Spleen (tissue), 11 donors: ENCODE data around the gene SNF8. TPM values are rescaled to one million over a fixed set of nuclear protein-coding genes. Genes with fewer than 3 reads are reported as not detected.
A peak's percentile ranks its signal among the peaks of the same experiment; 100 is the strongest.

Experiments
- DNase-seq: peaks from one replicate; pipeline ENCODE4 v3.0.0-alpha.2; 2020
- H3K27ac ChIP-seq, 8 donors: fragments of 200-600 bp; sonication (generic) in 7 of 8; 1 replicate in 4 of 8; 2 replicates in 4 of 8; pipeline versions ENCODE4 v1.5.0 to v1.8.0; 2016 to 2021; ENCODE audit warnings: inconsistent platforms in 4 of 8, mild to moderate bottlenecking in 4 of 8, moderate library complexity in 1 of 8
- H3K27me3 ChIP-seq, 7 donors: fragments of 200-600 bp; sonication (generic) in 6 of 7; replicated peaks in 1 of 7; 1 replicate in 4 of 7; 2 replicates in 3 of 7; pipeline versions ENCODE4 v1.5.0 to v1.8.0; 2016 to 2021; ENCODE audit warnings: inconsistent platforms in 3 of 7, mild to moderate bottlenecking in 1 of 7
- H3K36me3 ChIP-seq, 6 donors: fragments of 200-600 bp; sonication (generic) in 5 of 6; 1 replicate in 4 of 6; 2 replicates in 2 of 6; pipeline versions ENCODE4 v1.5.0 to v1.8.0; 2016 to 2021; ENCODE audit warnings: inconsistent platforms in 2 of 6
- H3K4me1 ChIP-seq, 6 donors: fragments of 200-600 bp; sonication (generic) in 5 of 6; 1 replicate in 3 of 6; 2 replicates in 3 of 6; pipeline versions ENCODE4 v1.5.0 to v1.8.0; 2016 to 2021; ENCODE audit warnings: inconsistent platforms in 3 of 6
- H3K4me3 ChIP-seq, 8 donors: fragments of 200-600 bp; sonication (generic) in 7 of 8; 1 replicate in 4 of 8; 2 replicates in 4 of 8; pipeline versions ENCODE4 v1.5.0 to v1.8.0; 2016 to 2021; ENCODE audit warnings: inconsistent platforms in 4 of 8, mild to moderate bottlenecking in 4 of 8, moderate library complexity in 2 of 8
- H3K9me3 ChIP-seq, 8 donors: fragments of 200-600 bp; sonication (generic) in 7 of 8; 1 replicate in 4 of 8; 2 replicates in 4 of 8; pipeline versions ENCODE4 v1.5.0 to v1.8.0; 2016 to 2021; ENCODE audit warnings: inconsistent platforms in 4 of 8
- POLR2A ChIP-seq, 3 donors: fragments of 450-650 bp; IDR thresholded peaks; one replicate each; pipeline ENCODE4 v1.5.1; 2017; ENCODE audit warnings: antibody characterized with exemption in 3 of 3, mild to moderate bottlenecking in 1 of 3
- POLR2AphosphoS5 ChIP-seq, 3 donors: sonication (generic); formaldehyde crosslinking; IDR thresholded peaks; one replicate each; pipeline ENCODE4 v1.5.1; 2017; ENCODE audit warnings: antibody characterized with exemption in 3 of 3
- WGBS, 5 donors: extraction: QIAGEN DNeasy Blood & Tissue Kit in 3 of 5; methylation state at CpG; one replicate each; pipeline versions ENCODE4 v1.1.5 to v1.1.7; 2013 to 2018; 5-methylcytosine and 5-hydroxymethylcytosine counted together
- intact Hi-C: fragments of 100-400 bp; cut with DNase I; formaldehyde crosslinking; loops from one replicate; pipeline ENCODE4 v1.15.0; 2023; ENCODE audit warnings: low total_unique reads
- polyA plus RNA-seq, 3 donors: library from polyadenylated mRNA; stranded (reverse); fragments of 200-250 nt; gene quantifications; one replicate each; pipeline ENCODE4 v1.2.1, GENCODE V29; 2013
- total RNA-seq, 7 donors: library from RNA; depleted of rRNA in 3 of 7; stranded (reverse); fragments of >200 nt in 3 of 7; fragmentation: NEBNext Ultra II Directional in 4 of 7; extraction: Animal tissue kit (Norgen Biotek cat#: 25700) in 4 of 7; gene quantifications; one replicate each; pipeline versions ENCODE4 v1.1.0 to v1.2.1, GENCODE V29; 2016 to 2021
- TF ChIP-seq, protein P1 (sequence below), 11 experiments: fragments of 200-600 bp in 7 of 11; fragments of 450-650 bp in 4 of 11; sonication (generic) in 4 of 11; IDR thresholded peaks in 8 of 11; conservative IDR thresholded peaks in 3 of 11; 1 replicate in 7 of 11; 2 replicates in 4 of 11; pipeline versions ENCODE4 v1.4.0 to v1.8.0; 2016 to 2021; ENCODE audit warnings: antibody characterized with exemption in 11 of 11, inconsistent platforms in 4 of 11, mild to moderate bottlenecking in 1 of 11
- donor health status: healthy with polysubstance abuse.
- donor health status: DM: no; HTN: no; CAD: no; lungs with moderate emphysema.
- donor health status: DM: no; HTN: no; CAD: no.
- donor health status: Bipolar disorder and iron deficiency.
- donor health status: healthy.
- donor health status: DM: no; HTN: no; CAD: no.
- donor health status: DM: yes; HTN: yes; CAD: no.

SNF8 gene
- total and polyA plus RNA-seq, 10 donors = 55.9 to 129 (median 77.7) TPM

DNA sequence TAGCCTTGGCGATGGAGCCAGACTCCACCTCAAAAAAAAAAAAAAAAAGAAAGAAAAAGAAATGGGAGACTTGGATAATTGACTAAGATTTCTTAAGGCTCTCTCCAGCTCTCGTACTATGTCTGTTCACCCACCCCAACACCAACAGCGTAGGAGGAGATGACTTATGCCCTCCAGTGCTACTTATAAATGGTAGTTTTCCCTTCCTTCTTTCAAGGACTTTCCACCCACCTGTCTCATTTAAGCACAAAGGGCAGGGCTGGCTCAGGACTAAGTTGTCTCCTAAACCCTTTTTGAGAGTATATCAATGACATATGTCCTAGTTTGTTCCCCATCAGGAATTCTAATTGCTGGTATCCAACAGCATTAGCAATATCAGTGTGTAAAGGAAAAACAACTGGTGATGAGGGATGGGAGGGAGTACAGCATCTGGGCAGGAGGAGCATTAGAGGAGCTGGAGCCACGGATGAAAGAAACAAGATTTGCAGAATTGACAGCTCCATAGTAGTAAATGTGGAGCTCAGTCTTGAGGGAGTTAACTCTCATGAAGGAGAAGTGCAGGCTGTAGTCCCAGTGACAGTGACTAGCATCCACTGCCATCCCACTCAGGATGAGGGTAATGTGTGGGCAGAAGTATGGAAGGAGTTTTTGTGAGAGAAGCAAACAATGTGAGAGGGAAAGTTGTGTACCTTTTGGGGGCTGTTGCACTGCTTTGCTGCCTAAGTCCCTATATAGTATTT, 19.2 kb downstream of the SNF8 start:
- H3K4me3 ChIP-seq = no peak overlapping the region
- WGBS, 5 donors = 68 to 90% (median 78%) methylated on average over 4 of the region's 4 CpGs
- H3K27ac ChIP-seq = no peak overlapping the region
- no peak for DNase-seq
- no peaks in the 10 kb centered on the region for H3K27me3 ChIP-seq
- peaks cover 0 to 14% (median 0%) of the 10 kb centered on the region in 6 donors for H3K4me1 ChIP-seq
- no peaks in the 10 kb centered on the region for H3K9me3 ChIP-seq
- intact Hi-C loops = no loop called here
- TF ChIP-seq POLR2AphosphoS5 (IDR thresholded peaks at IDR 0.05) = no peak
- TF ChIP-seq, protein P1, sequence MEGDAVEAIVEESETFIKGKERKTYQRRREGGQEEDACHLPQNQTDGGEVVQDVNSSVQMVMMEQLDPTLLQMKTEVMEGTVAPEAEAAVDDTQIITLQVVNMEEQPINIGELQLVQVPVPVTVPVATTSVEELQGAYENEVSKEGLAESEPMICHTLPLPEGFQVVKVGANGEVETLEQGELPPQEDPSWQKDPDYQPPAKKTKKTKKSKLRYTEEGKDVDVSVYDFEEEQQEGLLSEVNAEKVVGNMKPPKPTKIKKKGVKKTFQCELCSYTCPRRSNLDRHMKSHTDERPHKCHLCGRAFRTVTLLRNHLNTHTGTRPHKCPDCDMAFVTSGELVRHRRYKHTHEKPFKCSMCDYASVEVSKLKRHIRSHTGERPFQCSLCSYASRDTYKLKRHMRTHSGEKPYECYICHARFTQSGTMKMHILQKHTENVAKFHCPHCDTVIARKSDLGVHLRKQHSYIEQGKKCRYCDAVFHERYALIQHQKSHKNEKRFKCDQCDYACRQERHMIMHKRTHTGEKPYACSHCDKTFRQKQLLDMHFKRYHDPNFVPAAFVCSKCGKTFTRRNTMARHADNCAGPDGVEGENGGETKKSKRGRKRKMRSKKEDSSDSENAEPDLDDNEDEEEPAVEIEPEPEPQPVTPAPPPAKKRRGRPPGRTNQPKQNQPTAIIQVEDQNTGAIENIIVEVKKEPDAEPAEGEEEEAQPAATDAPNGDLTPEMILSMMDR (IDR thresholded peaks at IDR 0.05 in 8 of 11, conservative IDR thresholded peaks at IDR 0.05 in 3 of 11) = no peak
- TF ChIP-seq POLR2A (IDR thresholded peaks at IDR 0.05) = no peak
- peaks cover 9 to 100% (median 100%) of the 10 kb centered on the region in 6 donors for H3K36me3 ChIP-seq

DNA sequence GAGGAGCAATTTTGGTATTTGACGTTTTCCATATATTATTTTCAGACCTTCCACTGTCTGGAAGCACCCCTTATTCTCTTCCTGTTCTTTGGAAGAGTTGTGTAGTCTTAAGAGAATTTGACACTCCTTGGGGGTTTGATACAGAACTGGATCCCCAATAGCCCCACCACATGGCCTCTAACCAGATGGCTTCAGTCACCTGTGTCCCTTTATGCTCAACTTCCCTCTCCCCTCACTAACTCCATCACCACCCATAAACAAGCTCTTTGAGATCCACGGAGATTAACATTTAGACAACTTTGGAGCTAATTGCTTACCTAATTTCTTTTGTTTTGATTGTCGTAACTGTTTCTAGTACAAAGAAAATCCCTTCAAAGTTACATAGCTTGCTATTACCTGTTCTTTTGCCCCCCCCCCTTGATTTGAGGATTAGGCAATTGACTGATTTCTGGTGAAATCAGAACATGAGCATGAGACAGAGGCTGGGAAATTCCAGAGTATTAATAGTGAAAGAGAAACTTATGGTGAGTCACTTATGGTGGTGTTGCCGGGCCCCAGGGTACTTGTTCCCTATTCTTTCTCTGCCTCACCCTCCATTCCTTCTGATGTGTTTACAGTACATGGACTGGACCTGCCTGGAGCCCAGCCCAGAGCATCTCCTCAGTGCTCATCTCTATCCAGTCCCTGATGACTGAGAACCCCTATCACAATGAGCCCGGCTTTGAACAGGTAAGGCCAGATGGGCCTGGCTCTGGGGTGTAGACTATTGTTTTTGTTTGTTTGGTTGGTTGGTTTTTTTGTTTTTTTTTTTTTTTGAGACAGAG, 29.0 kb downstream of the SNF8 start:
- intact Hi-C loops = no loop called here
- Histone ChIP-seq H3K36me3 (peaks cover 4 to 100% (median 74%) of the 10 kb centered on the region in 6 donors), H3K27ac (peak overlapping the region in 7 of 8 donors; percentile 45 to 77 (median 52)), H3K9me3 (no peaks in the 10 kb centered on the region), H3K4me3 (peak overlapping the region in 1 of 8 donors; percentile 5), H3K27me3 (no peaks in the 10 kb centered on the region), H3K4me1 (peaks cover 33 to 65% (median 55%) of the 10 kb centered on the region in 6 donors)
- 38 to 64% (median 58%) methylated on average over 5 of the region's 5 CpGs for WGBS, 5 donors
- no peak for TF ChIP-seq POLR2AphosphoS5 (IDR thresholded peaks at IDR 0.05)
- TF ChIP-seq, protein P1 (IDR thresholded peaks at IDR 0.05 in 8 of 11, conservative IDR thresholded peaks at IDR 0.05 in 3 of 11) = no peak
- no peak for TF ChIP-seq POLR2A (IDR thresholded peaks at IDR 0.05)
- DNase-seq = no peak

DNA sequence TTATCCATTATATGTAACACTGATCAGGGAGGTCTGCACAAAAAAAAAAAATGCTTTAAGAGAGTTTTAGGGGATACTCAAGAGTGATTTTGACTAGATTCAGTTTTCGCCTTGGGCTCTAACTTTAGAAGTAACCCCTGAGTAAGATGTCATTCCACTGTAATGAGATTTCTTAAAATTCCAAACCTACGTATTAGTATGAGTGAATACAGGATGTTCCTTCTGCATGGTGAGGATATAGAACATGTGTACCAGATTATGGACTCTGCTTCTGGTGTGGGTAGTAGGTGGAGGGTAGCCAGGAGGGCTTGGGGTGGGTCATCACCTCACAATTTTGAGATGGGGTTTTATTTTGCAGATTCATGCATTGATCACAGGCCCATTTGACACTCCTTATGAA, 32.2 kb downstream of the SNF8 start:
- intact Hi-C loops = no loop called here
- Histone ChIP-seq H3K27ac (no peak overlapping the region), H3K9me3 (no peaks in the 10 kb centered on the region), H3K4me1 (peaks cover 50 to 88% (median 76%) of the 10 kb centered on the region in 6 donors), H3K4me3 (no peak overlapping the region), H3K27me3 (no peaks in the 10 kb centered on the region), H3K36me3 (peaks cover 0 to 77% (median 45%) of the 10 kb centered on the region in 6 donors)
- WGBS, 5 donors = 86 to 95% (median 94%) methylated on average over 2 of the region's 2 CpGs
- no peak for DNase-seq
- no peak for TF ChIP-seq POLR2AphosphoS5 (IDR thresholded peaks at IDR 0.05)

DNA sequence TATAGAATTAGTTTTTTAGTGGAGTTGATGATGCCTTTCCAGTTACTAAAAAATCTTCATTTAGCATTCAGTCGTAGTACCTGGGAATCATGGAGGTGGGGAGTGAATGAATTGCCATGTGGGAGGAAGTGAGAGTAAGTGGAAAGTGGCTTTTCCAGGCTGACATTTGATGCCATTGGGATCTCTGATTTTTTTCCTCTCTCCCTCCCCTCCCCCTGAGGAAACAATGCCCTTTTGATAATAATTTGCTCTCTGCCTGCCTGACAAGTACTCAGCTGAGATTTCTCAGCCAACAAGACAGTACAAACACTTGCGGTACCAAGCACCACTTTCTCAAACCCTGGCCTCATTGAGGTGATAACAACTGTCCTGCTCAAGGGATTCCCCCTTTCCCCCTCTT, 34.3 kb downstream of the SNF8 start:
- WGBS, 5 donors = 52 to 85% (median 69%) methylated on average over 2 of the region's 2 CpGs
- peaks cover 46 to 77% (median 71%) of the 10 kb centered on the region in 6 donors for H3K4me1 ChIP-seq
- no peaks in the 10 kb centered on the region for H3K27me3 ChIP-seq
- H3K4me3 ChIP-seq = peak overlapping the region in 1 of 8 donors; percentile 95
- intact Hi-C loops = no loop called here
- peaks cover 0 to 56% (median 30%) of the 10 kb centered on the region in 6 donors for H3K36me3 ChIP-seq
- DNase-seq = no peak
- no peaks in the 10 kb centered on the region for H3K9me3 ChIP-seq
- TF ChIP-seq POLR2AphosphoS5 (IDR thresholded peaks at IDR 0.05) (no peak), POLR2A (IDR thresholded peaks at IDR 0.05) (no peak)
- TF ChIP-seq, protein P1 (IDR thresholded peaks at IDR 0.05 in 8 of 11, conservative IDR thresholded peaks at IDR 0.05 in 3 of 11) = no peak
- H3K27ac ChIP-seq = peak overlapping the region in 3 of 8 donors; percentile 95 to 97 (median 97)
